ENCODE measurements around the gene RNF224.

Gene RNF224

DNA sequence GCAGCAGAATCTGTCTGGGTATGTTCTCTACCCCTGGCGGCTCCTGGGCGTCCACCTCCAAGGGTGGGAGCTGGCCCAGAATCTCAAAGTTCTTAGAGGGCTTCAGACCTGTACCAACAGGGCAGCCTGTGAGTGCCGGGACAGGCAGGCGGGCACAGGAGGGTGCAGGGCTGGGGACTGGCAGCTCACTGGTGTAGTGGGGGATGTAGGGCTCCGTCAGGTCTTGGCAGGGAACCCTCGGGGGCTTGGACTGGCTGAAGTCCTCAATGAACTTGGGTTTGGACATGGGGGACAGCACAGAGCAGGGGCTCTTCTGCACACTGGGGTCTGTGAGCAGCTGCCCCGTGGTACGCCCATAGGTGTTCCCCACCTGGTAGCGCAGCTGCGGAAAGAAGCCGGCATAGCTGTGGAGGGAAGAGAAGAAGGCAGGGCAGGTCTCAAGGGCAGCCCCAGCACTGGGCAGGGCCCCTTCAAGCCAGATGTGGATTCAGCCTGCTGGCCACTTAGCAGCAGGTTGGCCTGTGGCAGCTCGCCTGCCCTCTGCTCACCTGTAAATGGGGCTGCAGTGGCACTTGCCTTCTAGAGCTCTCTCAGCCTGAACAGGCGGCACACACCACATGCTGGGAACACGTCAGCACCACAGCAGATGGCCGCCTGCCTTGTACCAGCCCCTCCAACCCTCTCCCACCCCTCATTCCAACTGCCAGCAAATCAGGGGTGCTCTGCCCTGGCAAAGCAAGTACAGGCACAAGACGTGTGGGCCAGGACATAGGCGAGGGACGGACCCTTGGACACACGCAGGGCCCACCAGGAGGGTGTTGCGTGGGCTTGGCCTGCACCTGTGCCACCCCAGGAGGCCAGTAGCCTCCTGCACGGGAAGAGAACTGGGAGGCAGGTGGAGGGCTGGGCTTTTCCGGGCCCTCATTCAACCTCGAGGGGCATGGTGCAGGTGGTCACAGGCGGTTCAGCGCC, 18.4 kb downstream of the RNF224 start:
- Histone ChIP-seq H3K36me3 (ENCODE audit: control insufficient read depth, insufficient read depth, low read length, severe bottlenecking) (peaks cover 18% of the 10 kb centered on the region), H3K4me3 (ENCODE audit: low read length) (no peak overlapping the region)
- DNase-seq (ENCODE audit: low read depth), result no peak

GRCh38 chr9:137247135-137247915, 20.0 kb downstream of the RNF224 start:
- DNase-seq (ENCODE audit: low read depth), result no peak
- Histone ChIP-seq H3K27me3 (replicated peaks; ENCODE audit: control insufficient read depth, insufficient read depth, low read length) (peaks cover 6% of the 10 kb centered on the region), H3K9me3 (ENCODE audit: control insufficient read depth, low read length) (no peaks in the 10 kb centered on the region), H3K36me3 (ENCODE audit: control insufficient read depth, insufficient read depth, low read length, severe bottlenecking) (peaks cover 15% of the 10 kb centered on the region), H3K9ac (ENCODE audit: low read length) (no peak overlapping the region), H3K4me1 (ENCODE audit: control insufficient read depth, insufficient read depth, low read length) (peaks cover 20% of the 10 kb centered on the region), H3K4me3 (ENCODE audit: low read length) (no peak overlapping the region)

More for the DNA sequence above, 18.4 kb downstream of the RNF224 start:
- H3K9ac ChIP-seq (ENCODE audit: low read length), result no peak overlapping the region
- H3K9me3 ChIP-seq (ENCODE audit: control insufficient read depth, low read length), result no peaks in the 10 kb centered on the region
- peaks cover 22% of the 10 kb centered on the region for H3K4me1 ChIP-seq (ENCODE audit: control insufficient read depth, insufficient read depth, low read length)
- H3K27me3 ChIP-seq (replicated peaks; ENCODE audit: control insufficient read depth, insufficient read depth, low read length), result peaks cover 6% of the 10 kb centered on the region

DNA sequence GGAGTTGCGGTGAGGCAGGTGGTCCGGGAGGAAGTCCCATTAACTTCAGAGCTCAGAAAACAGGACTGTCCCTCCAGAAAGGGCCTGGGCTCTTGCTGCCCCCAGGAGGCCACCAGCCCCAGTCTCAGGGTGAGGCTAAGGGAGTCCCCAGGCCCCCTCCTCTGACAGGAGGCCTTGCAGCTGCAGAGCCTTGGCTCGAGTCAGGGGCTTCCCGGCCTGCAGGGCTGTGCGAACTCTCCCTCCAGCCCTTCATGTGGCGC, 20.5 kb downstream of the RNF224 start:
- no peaks in the 10 kb centered on the region for H3K9me3 ChIP-seq (ENCODE audit: control insufficient read depth, low read length)
- DNase-seq (ENCODE audit: low read depth), result no peak
- H3K4me1 ChIP-seq (ENCODE audit: control insufficient read depth, insufficient read depth, low read length), result peaks cover 15% of the 10 kb centered on the region
- no peak overlapping the region for H3K9ac ChIP-seq (ENCODE audit: low read length)
- H3K36me3 ChIP-seq (ENCODE audit: control insufficient read depth, insufficient read depth, low read length, severe bottlenecking), result peaks cover 9% of the 10 kb centered on the region
- H3K27me3 ChIP-seq (replicated peaks; ENCODE audit: control insufficient read depth, insufficient read depth, low read length), result peaks cover 6% of the 10 kb centered on the region
- H3K4me3 ChIP-seq (ENCODE audit: low read length), result no peak overlapping the region

DNA sequence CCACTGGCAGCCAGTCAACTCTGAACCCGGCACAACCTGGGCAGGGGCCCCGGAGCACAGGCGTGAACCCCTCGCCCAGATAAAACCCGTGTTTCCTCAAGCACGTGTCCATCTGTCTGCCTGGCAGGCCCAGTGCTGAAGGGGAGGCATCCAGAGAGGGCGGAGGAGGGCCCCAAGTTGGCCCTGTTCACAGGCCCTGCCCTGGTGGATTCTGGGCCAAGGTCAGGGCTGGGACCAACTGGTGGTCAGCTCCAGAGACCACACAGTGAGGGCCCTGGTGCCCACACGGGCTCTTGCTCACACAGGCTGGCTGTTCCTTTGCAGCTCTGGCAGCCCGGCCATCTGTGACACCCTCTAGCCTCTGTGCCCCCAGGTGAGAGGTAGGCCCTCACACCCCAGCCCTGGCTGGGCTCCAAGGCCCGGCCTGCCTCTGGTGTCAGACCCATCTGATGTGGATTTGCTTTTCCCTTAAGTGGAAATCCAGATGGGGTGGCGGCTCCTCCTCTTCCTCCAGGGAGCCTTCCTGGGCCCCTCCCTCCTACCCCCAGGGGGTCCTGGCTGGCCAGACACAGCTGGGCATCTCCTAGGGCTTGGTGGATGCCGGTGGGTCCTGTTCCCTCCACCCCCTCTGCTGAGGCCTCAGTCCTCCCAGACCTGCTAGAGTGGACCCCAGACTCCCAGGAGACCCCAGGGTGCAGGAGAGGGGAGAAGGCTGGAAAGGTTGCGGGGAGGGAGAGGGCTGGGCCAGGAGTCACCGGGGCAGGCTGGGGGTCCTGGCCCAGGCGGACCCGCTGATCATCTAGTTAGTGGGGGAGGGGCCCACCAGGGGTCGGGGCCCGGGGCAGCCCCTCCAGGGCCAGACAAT, 23.3 kb downstream of the RNF224 start:
- Histone ChIP-seq H3K9me3 (ENCODE audit: control insufficient read depth, low read length) (no peaks in the 10 kb centered on the region), H3K9ac (ENCODE audit: low read length) (no peak overlapping the region), H3K36me3 (ENCODE audit: control insufficient read depth, insufficient read depth, low read length, severe bottlenecking) (no peaks in the 10 kb centered on the region), H3K4me1 (ENCODE audit: control insufficient read depth, insufficient read depth, low read length) (peaks cover 20% of the 10 kb centered on the region), H3K4me3 (ENCODE audit: low read length) (no peak overlapping the region), H3K27me3 (replicated peaks; ENCODE audit: control insufficient read depth, insufficient read depth, low read length) (peaks cover 5% of the 10 kb centered on the region)
- no peak for DNase-seq (ENCODE audit: low read depth)

DNA sequence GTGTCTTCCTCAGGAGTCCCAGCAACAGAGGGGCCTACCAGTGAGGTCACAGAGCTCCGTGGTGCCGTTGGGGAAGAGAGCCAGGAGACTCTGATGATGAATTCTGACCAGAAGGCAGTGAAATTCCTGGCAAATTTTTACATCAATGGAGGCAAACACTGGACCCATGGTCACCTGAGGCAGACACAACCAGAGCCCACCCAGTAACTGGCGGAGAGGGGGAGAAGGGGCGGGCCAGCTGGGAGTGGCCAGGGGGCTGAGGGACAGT, 23.8 kb downstream of the RNF224 start, which contains the start of gene STPG3:
TSS of gene STPG3 (plus strand) at position 93 of the 268 bp plus-strand sequence. CDS start at position 94, 1 bp downstream.
- no peak within 1 kb of the TSS for H3K9ac ChIP-seq (ENCODE audit: low read length)
- peaks cover 23% of the 10 kb centered on the region for H3K4me1 ChIP-seq (ENCODE audit: control insufficient read depth, insufficient read depth, low read length)
- DNase-seq (ENCODE audit: low read depth), result no peak
- no peaks in the 10 kb centered on the region for H3K36me3 ChIP-seq (ENCODE audit: control insufficient read depth, insufficient read depth, low read length, severe bottlenecking)
- H3K9me3 ChIP-seq (ENCODE audit: control insufficient read depth, low read length), result no peaks in the 10 kb centered on the region
- H3K4me3 ChIP-seq (ENCODE audit: low read length), result no peak within 1 kb of the TSS
- H3K27me3 ChIP-seq (replicated peaks; ENCODE audit: control insufficient read depth, insufficient read depth, low read length), result peaks cover 3% of the 10 kb centered on the region

- no peak for DNase-seq (ENCODE audit: low read depth)
- H3K4me3 ChIP-seq (ENCODE audit: low read length), result no peak overlapping the region
- peaks cover 3% of the 10 kb centered on the region for H3K27me3 ChIP-seq (replicated peaks; ENCODE audit: control insufficient read depth, insufficient read depth, low read length)
- H3K9ac ChIP-seq (ENCODE audit: low read length), result no peak overlapping the region
- no peaks in the 10 kb centered on the region for H3K36me3 ChIP-seq (ENCODE audit: control insufficient read depth, insufficient read depth, low read length, severe bottlenecking)
- peaks cover 29% of the 10 kb centered on the region for H3K4me1 ChIP-seq (ENCODE audit: control insufficient read depth, insufficient read depth, low read length)
- H3K9me3 ChIP-seq (ENCODE audit: control insufficient read depth, low read length), result no peaks in the 10 kb centered on the region
Measured at GRCh38 chr9:137251490-137252268, 24.4 kb downstream of the RNF224 start.

DNA sequence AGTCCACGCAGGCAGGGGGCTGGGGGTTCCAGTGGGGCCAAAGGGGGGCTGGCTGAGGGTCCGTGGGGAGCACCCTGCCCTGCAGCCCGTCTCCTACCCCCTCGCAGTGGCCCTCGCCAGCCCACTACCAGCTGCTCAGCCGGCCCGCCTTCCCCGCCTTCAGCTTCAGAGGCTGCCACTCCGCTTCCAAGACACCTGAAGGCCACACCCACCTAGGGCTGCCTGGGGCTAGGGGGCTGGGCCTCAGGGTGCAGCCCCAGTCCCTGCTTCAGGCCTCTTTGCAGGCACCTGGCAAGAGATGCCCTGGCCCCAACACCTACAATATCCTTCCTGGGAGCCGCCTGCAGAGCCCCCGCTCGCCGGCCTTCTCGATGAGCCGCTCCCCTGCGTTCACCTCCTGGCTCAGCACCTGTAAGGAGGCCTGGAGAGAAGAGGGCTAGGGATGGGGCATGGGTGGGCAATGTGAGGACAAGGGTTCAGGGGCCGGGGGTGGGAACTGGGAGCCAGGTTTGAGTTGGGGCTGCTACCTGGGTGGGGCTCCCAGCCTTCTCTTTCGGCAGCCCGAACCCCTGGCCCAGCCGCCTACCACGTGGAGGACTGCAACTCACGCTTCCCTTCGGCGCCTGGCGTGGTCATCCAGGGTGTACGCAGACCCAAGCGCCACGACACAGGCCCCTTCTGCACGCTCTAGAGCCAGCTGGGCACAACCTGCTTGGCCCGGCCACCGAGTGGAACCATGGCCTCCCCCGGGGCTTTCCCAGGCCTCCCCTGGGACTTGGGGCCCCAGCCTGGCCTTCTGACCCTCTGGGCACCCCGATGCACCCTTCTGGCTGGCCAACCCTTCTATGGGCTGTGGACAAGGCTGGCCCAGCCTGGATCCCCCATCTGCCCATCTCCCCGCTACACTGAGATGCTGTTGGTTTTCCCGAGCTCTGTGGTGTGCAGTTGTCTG, 25.5 kb downstream of the RNF224 start:
- H3K36me3 ChIP-seq (ENCODE audit: control insufficient read depth, insufficient read depth, low read length, severe bottlenecking), result no peaks in the 10 kb centered on the region
- peaks cover 30% of the 10 kb centered on the region for H3K4me1 ChIP-seq (ENCODE audit: control insufficient read depth, insufficient read depth, low read length)
- no peaks in the 10 kb centered on the region for H3K9me3 ChIP-seq (ENCODE audit: control insufficient read depth, low read length)
- H3K4me3 ChIP-seq (ENCODE audit: low read length), result no peak overlapping the region
- H3K27me3 ChIP-seq (replicated peaks; ENCODE audit: control insufficient read depth, insufficient read depth, low read length), result peaks cover 3% of the 10 kb centered on the region
- no peak for DNase-seq (ENCODE audit: low read depth)
- H3K9ac ChIP-seq (ENCODE audit: low read length), result no peak overlapping the region

DNA sequence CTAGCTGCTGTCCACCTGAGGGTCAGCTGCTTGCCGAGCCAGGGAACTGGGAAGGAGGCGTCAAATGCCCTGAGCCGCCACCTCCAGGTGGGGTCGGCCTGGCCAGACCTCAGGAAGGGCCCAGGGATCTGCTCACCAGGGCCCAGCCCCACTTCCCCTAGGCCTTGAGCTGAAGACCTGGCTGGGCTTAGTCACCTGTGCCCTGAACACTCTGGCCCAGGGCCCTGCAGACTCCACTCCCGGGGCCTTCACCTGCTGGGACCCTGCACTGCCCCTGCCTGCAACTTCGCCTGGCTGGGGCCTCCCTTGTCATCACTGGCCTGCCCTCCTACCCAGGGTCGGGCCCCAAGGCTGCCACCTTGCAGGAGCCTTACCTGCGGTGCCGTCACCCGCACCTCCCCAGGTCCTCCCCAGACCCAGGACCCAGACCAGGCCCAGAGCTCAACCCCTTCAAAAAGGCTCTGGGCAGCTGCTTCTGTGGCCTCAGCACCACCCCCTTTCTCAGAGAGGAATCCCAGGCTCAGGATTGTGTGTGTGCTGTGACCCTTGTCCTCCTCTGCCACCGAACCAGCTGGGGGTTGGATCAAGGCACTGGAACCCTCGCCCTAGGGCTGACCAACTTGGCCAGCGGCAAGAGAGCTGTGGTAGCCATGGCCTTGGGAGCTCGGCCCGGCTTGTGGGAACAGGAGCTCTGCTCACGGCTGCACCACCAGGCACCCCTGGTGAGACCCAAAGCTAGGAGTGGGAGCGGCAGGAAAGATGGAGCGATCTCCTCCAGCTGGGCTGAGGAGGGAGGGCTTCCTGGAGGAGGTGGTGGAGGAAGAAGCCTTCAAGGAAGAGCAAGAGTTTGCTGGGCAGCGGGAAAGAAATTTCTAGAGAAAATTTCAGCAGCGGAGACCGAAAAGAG, 26.7 kb downstream of the RNF224 start:
- no peaks in the 10 kb centered on the region for H3K9me3 ChIP-seq (ENCODE audit: control insufficient read depth, low read length)
- H3K36me3 ChIP-seq (ENCODE audit: control insufficient read depth, insufficient read depth, low read length, severe bottlenecking), result peaks cover 4% of the 10 kb centered on the region
- H3K4me3 ChIP-seq (ENCODE audit: low read length), result peak overlapping the region; percentile 98
- H3K27me3 ChIP-seq (replicated peaks; ENCODE audit: control insufficient read depth, insufficient read depth, low read length), result peaks cover 3% of the 10 kb centered on the region
- H3K4me1 ChIP-seq (ENCODE audit: control insufficient read depth, insufficient read depth, low read length), result peaks cover 30% of the 10 kb centered on the region
- H3K9ac ChIP-seq (ENCODE audit: low read length), result peak overlapping the region; percentile 95
- DNase-seq (ENCODE audit: low read depth), result peak; percentile 11

- peak within 1 kb of the TSS; percentile 98 for H3K4me3 ChIP-seq (ENCODE audit: low read length)
- H3K4me1 ChIP-seq (ENCODE audit: control insufficient read depth, insufficient read depth, low read length), result peaks cover 30% of the 10 kb centered on the region
- peak; percentile 95 for DNase-seq (ENCODE audit: low read depth)
- no peaks in the 10 kb centered on the region for H3K27me3 ChIP-seq (replicated peaks; ENCODE audit: control insufficient read depth, insufficient read depth, low read length)
- peaks cover 9% of the 10 kb centered on the region for H3K36me3 ChIP-seq (ENCODE audit: control insufficient read depth, insufficient read depth, low read length, severe bottlenecking)
- H3K9ac ChIP-seq (ENCODE audit: low read length), result peak within 1 kb of the TSS; percentile 95
- no peaks in the 10 kb centered on the region for H3K9me3 ChIP-seq (ENCODE audit: control insufficient read depth, low read length)
Measured at GRCh38 chr9:137254624-137255447, 27.5 kb downstream of the RNF224 start, which contains the start of gene NELFB. TSS of gene NELFB (plus strand) at chr9:137255327.

All from adipocyte (in vitro differentiated cells).